Astrocyte of the cerebellum (primary cell): Measurements from ENCODE around the gene SMC6.

Experiments
- DNase-seq: peaks from one replicate; pipeline ENCODE4 v3.0.0-alpha.2; 2011; ENCODE audit warnings: low read depth
- H3K4me3 ChIP-seq: 2 replicates; pipeline ENCODE4 v1.5.1; 2011; ENCODE audit warnings: mild to moderate bottlenecking, low read depth, low read length, moderate library complexity
- in situ Hi-C: cut with HindIII; loops from 2 replicates; pipeline ENCODE4 v1.10.0; 2017; ENCODE audit warnings: low sequenced_read_pairs
- TF ChIP-seq, protein P1 (sequence below): IDR thresholded peaks from 2 replicates; pipeline ENCODE4 v1.5.1; 2012; ENCODE audit warnings: low read length, low read depth, moderate library complexity, mild to moderate bottlenecking; ENCODE audit errors: missing control alignments

Gene SMC6

DNA sequence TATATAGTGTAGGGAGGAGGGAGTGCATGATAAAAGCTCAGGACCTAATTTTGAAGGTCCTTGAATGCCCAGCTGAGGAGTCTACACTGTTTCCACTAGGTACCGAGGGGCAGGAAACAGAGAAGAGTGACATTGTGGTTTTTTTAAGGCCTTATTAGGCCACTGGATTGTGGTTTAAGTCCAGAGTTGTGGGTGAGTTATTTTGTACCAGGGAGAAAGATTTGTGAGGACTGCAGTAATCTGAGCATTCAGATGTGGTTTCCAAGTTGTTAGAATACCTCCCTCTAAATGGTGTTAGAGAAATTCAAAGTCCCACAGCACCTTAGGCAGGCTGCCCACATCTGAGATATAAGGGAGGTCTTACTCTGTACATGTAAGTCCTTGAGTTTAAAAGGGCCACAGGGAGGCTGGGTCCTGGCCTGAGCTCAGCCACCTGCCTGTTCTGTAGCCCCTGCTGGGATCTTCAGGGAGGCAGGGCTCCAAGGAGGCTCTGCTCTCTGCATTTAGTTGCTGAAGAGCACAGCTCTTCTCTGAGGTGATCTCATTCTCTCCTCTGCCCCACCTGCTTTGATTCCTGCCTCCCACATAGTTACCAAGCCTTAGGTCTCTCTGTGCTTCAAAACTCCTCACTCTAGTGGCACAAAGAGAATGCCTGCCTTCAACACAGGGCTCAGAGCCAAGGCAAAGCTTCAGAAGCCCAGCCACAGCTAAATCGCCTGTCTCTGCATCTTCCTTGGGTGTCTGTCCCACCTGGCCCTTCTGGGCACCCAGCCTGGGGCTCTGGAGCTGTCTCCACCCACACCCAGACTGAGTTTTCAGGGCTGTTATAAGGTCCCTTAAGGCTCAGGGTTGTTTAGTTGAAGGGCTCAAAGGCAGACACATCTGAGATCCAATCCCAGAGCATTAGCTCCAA, 125.0 kb downstream of the SMC6 start:
- DNase-seq = peak; percentile 81
- no peak overlapping the region for H3K4me3 ChIP-seq
- TF ChIP-seq, protein P1, sequence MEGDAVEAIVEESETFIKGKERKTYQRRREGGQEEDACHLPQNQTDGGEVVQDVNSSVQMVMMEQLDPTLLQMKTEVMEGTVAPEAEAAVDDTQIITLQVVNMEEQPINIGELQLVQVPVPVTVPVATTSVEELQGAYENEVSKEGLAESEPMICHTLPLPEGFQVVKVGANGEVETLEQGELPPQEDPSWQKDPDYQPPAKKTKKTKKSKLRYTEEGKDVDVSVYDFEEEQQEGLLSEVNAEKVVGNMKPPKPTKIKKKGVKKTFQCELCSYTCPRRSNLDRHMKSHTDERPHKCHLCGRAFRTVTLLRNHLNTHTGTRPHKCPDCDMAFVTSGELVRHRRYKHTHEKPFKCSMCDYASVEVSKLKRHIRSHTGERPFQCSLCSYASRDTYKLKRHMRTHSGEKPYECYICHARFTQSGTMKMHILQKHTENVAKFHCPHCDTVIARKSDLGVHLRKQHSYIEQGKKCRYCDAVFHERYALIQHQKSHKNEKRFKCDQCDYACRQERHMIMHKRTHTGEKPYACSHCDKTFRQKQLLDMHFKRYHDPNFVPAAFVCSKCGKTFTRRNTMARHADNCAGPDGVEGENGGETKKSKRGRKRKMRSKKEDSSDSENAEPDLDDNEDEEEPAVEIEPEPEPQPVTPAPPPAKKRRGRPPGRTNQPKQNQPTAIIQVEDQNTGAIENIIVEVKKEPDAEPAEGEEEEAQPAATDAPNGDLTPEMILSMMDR = no peak
- in situ Hi-C loops = no loop called here

DNA sequence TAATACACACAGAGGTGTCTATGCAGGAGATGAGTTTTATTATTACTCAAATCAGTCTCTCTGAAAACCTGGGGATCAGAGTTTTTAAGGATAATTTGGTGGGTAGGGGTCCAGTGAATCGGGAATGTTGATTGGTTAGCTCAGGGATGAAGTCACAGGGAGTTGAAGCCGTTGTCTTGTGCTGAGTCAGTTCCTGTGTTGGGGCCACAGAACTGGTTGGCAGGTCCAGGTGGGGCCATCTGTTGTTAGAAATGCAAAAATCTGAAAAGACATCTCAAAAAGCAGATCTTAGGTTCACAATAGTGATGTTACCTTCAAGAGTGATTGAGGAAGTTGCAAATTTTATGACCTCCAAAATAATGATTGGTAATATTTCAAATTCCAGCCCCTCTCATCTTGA, 126.2 kb downstream of the SMC6 start:
- TF ChIP-seq, protein P1 = no peak

DNA sequence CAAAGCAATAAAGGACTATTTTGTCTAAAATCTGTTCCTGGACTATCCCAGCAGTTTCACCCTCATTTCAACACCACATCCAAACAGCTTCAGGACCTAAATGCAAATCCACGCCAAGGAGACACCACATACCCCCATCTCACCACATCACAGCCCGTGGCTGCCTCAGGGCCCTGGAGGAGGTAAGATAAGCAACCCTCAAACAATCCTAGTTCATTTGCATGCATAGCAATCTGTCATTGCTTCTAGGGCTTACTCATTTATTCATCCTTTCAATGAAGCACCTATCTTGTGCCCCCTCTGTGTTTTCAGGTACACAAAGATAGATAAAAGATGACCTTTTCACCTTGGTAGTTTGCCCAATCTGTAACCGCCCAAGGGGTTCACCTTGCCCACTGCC, 126.6 kb downstream of the SMC6 start:
- in situ Hi-C loops = no loop called here
- no peak for DNase-seq
- TF ChIP-seq, protein P1 = no peak
- H3K4me3 ChIP-seq = no peak overlapping the region

More for the DNA sequence above, 126.2 kb downstream of the SMC6 start:
- H3K4me3 ChIP-seq = no peak overlapping the region
- in situ Hi-C loops = no loop called here
- DNase-seq = no peak

DNA sequence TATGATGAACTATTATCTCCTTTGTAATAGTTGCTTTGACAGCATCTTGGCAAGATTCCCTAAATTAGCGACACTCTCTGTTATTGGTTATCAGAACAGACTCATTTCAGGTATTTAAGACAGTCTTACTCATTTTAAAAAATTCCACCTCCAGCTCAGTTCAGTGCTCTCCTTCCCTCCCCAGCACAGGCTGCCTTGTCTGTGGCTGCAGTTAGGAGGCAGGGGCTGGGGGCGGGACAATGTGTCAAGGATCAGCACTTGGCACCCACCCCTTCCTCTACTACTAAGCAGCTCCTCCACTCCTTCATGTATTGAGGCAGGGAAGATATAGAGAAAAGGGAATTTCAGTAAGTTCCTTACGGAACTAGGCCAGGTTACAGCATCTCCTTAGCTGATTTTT, 128.2 kb downstream of the SMC6 start:
- TF ChIP-seq, protein P1 = no peak
- H3K4me3 ChIP-seq = no peak overlapping the region
- DNase-seq = no peak
- in situ Hi-C loops = no loop called here

DNA sequence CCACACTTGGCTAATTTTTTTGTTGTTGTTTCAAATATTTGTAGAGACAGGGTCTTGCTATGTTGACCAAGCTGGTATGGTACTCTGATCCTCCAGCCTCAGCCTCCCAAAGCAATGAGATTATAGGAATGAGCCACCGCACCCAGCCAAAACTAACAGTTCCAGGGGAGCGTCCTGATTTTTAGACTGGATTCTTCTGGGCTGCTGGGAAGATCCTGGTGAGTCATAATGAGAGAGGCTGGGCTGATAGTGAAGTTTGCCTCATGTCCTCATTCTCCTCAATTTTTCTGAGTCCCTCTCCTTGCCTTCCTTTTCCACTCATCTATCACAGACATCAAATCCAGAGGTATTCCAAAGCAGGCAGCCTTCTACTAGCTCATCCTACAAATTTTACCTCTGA, 131.8 kb downstream of the SMC6 start:
- TF ChIP-seq, protein P1 = no peak
- in situ Hi-C loops = no loop called here
- DNase-seq = no peak
- H3K4me3 ChIP-seq = no peak overlapping the region

DNA sequence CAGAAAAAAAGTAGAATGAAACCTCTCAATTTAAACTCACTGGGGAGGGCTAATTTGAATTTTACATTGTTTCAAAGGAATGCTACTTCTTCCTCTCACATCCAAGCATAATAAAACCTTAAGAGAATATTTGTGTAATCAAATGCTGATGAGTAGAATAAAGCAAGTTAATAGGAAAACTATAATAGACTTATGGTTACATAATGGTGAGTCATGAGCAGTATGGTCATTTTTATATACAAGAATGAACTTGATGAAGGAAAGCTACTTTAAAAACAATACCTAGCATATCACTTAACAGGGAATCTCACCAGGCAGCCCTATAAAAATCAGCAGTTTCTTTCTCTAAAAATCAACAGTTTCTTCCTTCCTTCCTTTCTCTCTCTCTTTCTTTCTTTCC, 132.8 kb downstream of the SMC6 start:
- in situ Hi-C loops = no loop called here
- H3K4me3 ChIP-seq = no peak overlapping the region
- DNase-seq = peak; percentile 53
- TF ChIP-seq, protein P1 = no peak
